K562 (cell line): ENCODE data around the gene LCA5L. TPM values are rescaled to one million over a fixed set of nuclear protein-coding genes. Genes with fewer than 3 reads are reported as not detected.

ENCODE experiments used
- BHLHE40 ChIP-seq: IDR thresholded peaks from 2 replicates; pipeline ENCODE4 v1.6.1; 2011; ENCODE audit warnings: low read length, improper control_type of control experiment
- CEBPG ChIP-seq, 3 experiments: fragments of 200-800 bp in 1 of 3; sonication (Bioruptor generic) in 1 of 3; sonication (generic) in 1 of 3; formaldehyde crosslinking in 1 of 3; IDR thresholded peaks in 2 of 3; conservative IDR thresholded peaks in 1 of 3; 2 replicates each; pipeline versions ENCODE4 v1.6.1 to v1.8.0; 2016 to 2022; ENCODE audit warnings: missing compliant biosample characterization in 2 of 3, missing genetic modification characterization in 2 of 3, mild to moderate bottlenecking in 1 of 3, missing genetic modification reagents in 1 of 3
- CHD7 ChIP-seq: fragments of 200-600 bp; sonication (generic); IDR thresholded peaks from one replicate; pipeline ENCODE4 v1.6.1; 2012; ENCODE audit warnings: mild to moderate bottlenecking, low read depth, low read length, inconsistent platforms
- GTF2A2 ChIP-seq: IDR thresholded peaks from 2 replicates; pipeline ENCODE4 v1.6.1; 2016; ENCODE audit warnings: mild to moderate bottlenecking, missing genetic modification characterization, missing compliant biosample characterization
- KLF1 ChIP-seq: fragments of 450-650 bp; IDR thresholded peaks from 2 replicates; pipeline ENCODE4 v1.6.1; 2016; ENCODE audit warnings: missing genetic modification characterization, missing compliant biosample characterization
- MEF2D ChIP-seq: conservative IDR thresholded peaks from 2 replicates; pipeline ENCODE4 v1.6.1; 2016; ENCODE audit warnings: low read depth, missing genetic modification characterization, missing compliant biosample characterization
- NFATC3 ChIP-seq: fragments of 450-650 bp; IDR thresholded peaks from 2 replicates; pipeline ENCODE4 v1.6.1; 2017; ENCODE audit warnings: mild to moderate bottlenecking
- NFIC ChIP-seq: fragments of 450-650 bp; IDR thresholded peaks from 2 replicates; pipeline ENCODE4 v1.6.1; 2017; ENCODE audit warnings: mild to moderate bottlenecking, inconsistent platforms
- RBM39 ChIP-seq: fragments of 200-400 bp; formaldehyde crosslinking; optimal IDR thresholded peaks from 2 replicates; pipeline ENCODE3; 2018; ENCODE audit warnings: low read depth, low read length
- STAG1 ChIP-seq: sonication (generic); formaldehyde crosslinking; IDR thresholded peaks from 2 replicates; pipeline ENCODE4 v1.5.0; 2020; ENCODE audit warnings: missing genetic modification reagents, borderline replicate concordance
- TARDBP ChIP-seq: fragments of 450-650 bp; IDR thresholded peaks from 2 replicates; pipeline ENCODE4 v1.6.1; 2016
- TCF3 ChIP-seq: sonication (generic); formaldehyde crosslinking; IDR thresholded peaks from 2 replicates; pipeline ENCODE4 v1.4.0; 2020; ENCODE audit warnings: mild to moderate bottlenecking, missing genetic modification reagents
- ZBED1 ChIP-seq: IDR thresholded peaks from 2 replicates; pipeline ENCODE4 v1.6.1; 2014
- ZBTB1 ChIP-seq: sonication (generic); formaldehyde crosslinking; IDR thresholded peaks from 2 replicates; pipeline ENCODE4 v1.8.1; 2023; ENCODE audit warnings: missing genetic modification reagents, low read depth, mild to moderate bottlenecking, borderline replicate concordance
- ZNF121 ChIP-seq: sonication (generic); formaldehyde crosslinking; conservative IDR thresholded peaks from 2 replicates; pipeline ENCODE4 v1.8.0; 2022; ENCODE audit warnings: missing genetic modification reagents
- ZNF354B ChIP-seq: fragments of 250-450 bp; sonication (Bioruptor Pico); IDR thresholded peaks from 2 replicates; pipeline ENCODE4 v1.4.0; 2020
- ZNF41 ChIP-seq: fragments of 250-450 bp; sonication (Bioruptor Pico); conservative IDR thresholded peaks from 2 replicates; pipeline ENCODE4 v1.4.0; 2020; ENCODE audit warnings: mild to moderate bottlenecking
- ZNF668 ChIP-seq: fragments of 250-450 bp; sonication (Bioruptor Pico); IDR thresholded peaks from 2 replicates; pipeline ENCODE4 v1.8.0; 2022; ENCODE audit warnings: mild to moderate bottlenecking, inconsistent platforms
- ZNF766 ChIP-seq: fragments of 200-800 bp; sonication (Bioruptor generic); conservative IDR thresholded peaks from 2 replicates; pipeline ENCODE4 v1.6.1; 2016; ENCODE audit warnings: missing genetic modification characterization, missing compliant biosample characterization
- polyA plus RNA-seq, 8 experiments: library from polyadenylated mRNA; depleted of rRNA in 4 of 8; stranded (reverse) in 5 of 8; unstranded in 3 of 8; fragments of >200 nt; fragmentation: Nextera tagmentation in 2 of 8; fragmentation: Illumina TruSeq in 1 of 8; extraction: Ambion mirVana in 2 of 8; extraction: Trizol in 1 of 8; gene quantifications; 2 replicates each; pipeline versions ENCODE4 v1.2.1 to v1.2.3, GENCODE V29; 2011 to 2014; ENCODE audit warnings: inconsistent platforms in 1 of 8, missing spikeins in 1 of 8
- total RNA-seq, 7 experiments: library from RNA; depleted of rRNA in 6 of 7; stranded (reverse); fragments of >200 nt in 6 of 7; fragmentation: Illumina TruSeq in 2 of 7; extraction: Trizol in 2 of 7; gene quantifications; 2 replicates each; pipeline versions ENCODE4 v1.2.1 to v1.2.3, GENCODE V29; 2011 to 2021; ENCODE audit warnings: low replicate concordance in 1 of 7

Gene LCA5L
- total and polyA plus RNA-seq, 9 of the 15 experiments (the other 6 are each of a cell fraction or from before 2014, with no cell fraction given), result 1.8 to 4.9 (median 3.8) TPM

DNA sequence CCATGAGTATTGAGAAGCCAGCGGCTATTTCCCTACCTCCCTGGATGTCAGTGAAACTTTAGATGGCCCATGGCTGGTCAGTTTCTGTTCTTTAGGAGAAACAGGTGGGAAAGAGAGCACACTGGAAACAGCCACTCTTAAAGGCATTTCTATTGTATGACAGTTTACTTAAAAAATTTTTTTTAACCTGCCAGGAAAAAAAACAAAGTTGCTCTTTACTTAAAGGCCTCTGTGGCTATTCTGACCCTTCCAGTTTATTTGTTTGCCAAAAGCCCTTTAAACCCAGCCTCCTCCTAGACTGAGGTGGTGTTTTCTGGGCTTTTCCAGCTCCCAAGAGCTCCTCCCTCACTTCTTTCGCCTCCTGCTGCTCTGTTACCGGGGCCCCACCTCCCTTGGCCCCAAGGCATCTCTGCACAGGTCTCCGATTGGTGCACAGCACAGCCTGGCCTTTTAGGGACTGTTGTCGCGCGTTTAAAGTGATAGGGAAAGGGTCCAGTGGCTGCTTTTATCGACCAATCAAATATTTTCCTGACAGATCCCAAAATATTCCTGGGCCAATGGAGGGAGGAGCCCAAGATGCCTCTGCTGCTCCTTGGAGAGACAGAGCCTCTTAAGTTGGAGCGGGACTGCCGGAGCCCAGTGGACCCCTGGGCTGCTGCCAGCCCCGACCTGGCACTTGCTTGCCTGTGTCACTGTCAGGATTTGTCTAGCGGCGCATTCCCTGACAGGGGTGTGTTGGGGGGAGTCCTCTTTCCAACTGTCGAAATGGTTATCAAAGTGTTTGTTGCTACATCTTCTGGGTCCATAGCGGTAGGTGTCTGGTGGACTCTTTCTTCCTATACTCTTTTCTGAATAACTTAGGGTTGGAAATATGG is 6.0 kb upstream of the LCA5L start, which contains the start of gene SH3BGR (continued):
- no peak for TF ChIP-seq CHD7
- no peak for TF ChIP-seq ZNF121 (CRISPR knock-in tag)
- TF ChIP-seq ZNF41 (CRISPR knock-in tag), result 0 out of 2 replicates have a peak, but pooled peaks have one; percentile 49
- no peak for TF ChIP-seq GTF2A2 (tag)
- TF ChIP-seq MEF2D (tag), result no peak
- TF ChIP-seq ZNF354B (CRISPR knock-in tag), result no peak
- TF ChIP-seq NFIC, result peak; percentile 77
- TF ChIP-seq BHLHE40, result no peak
- no peak for TF ChIP-seq ZBTB1 (CRISPR knock-in tag)
- peak; percentile 27; the same call in 1 of the 2 replicates for TF ChIP-seq KLF1
- TF ChIP-seq TCF3 (CRISPR knock-in tag), result no peak
- TF ChIP-seq ZNF766 (CRISPR knock-in tag), result no peak; the same call in 1 of the 2 replicates
- no peak for TF ChIP-seq ZBED1
- TF ChIP-seq TARDBP, result no peak
- no peak for TF ChIP-seq NFATC3
- TF ChIP-seq RBM39, result no peak
- TF ChIP-seq ZNF668 (CRISPR knock-in tag), result no peak
- no peak for TF ChIP-seq STAG1 (CRISPR knock-in tag)
- TF ChIP-seq CEBPG (CRISPR knock-in tag; IDR thresholded peaks at IDR 0.05), result no peak
- TF ChIP-seq CEBPG (tag; conservative IDR thresholded peaks at IDR 0.05 in 1 of 2, IDR thresholded peaks at IDR 0.05 in 1 of 2), result no peak
